Osteoblast (primary cell): Measurements from ENCODE around the gene HECTD3. TPM values are rescaled to one million over a fixed set of nuclear protein-coding genes. Genes with fewer than 3 reads are reported as not detected.
"Not testable (repeated sequence)": the region's sequence is repeated elsewhere in the genome, so short reads cannot be mapped to it uniquely, and the experiment has no call there.

Source experiments
- DNase-seq: peaks from one replicate; pipeline ENCODE4 v3.0.0; 2011; ENCODE audit warnings: low spot score, mixed read lengths; ENCODE audit not compliant: insufficient read length; ENCODE audit errors: missing footprints
- H2AFZ ChIP-seq: 2 replicates; pipeline ENCODE4 v1.6.0; 2011; ENCODE audit warnings: mild to moderate bottlenecking, low read length
- H3K27ac ChIP-seq: 2 replicates; pipeline ENCODE4 v1.5.1; 2011; ENCODE audit warnings: mild to moderate bottlenecking, low read depth, low read length, moderate library complexity
- H3K27me3 ChIP-seq: 2 replicates; pipeline ENCODE4 v1.6.0; 2012; ENCODE audit warnings: mild to moderate bottlenecking, control low read depth, inconsistent platforms, low read length, moderate library complexity; ENCODE audit not compliant: insufficient read depth
- H3K36me3 ChIP-seq: 2 replicates; pipeline ENCODE4 v1.5.1; 2011; ENCODE audit warnings: mild to moderate bottlenecking, low read length, control low read depth, moderate library complexity; ENCODE audit not compliant: insufficient read depth
- H3K4me1 ChIP-seq: 2 replicates; pipeline ENCODE4 v1.5.1; 2011; ENCODE audit warnings: mild to moderate bottlenecking, low read length, control low read depth, moderate library complexity; ENCODE audit not compliant: insufficient read depth
- H3K4me2 ChIP-seq: 2 replicates; pipeline ENCODE4 v1.6.0; 2011; ENCODE audit warnings: mild to moderate bottlenecking, low read length; ENCODE audit not compliant: insufficient read depth
- H3K4me3 ChIP-seq: fragments of 200-600 bp; sonication (generic); 3 replicates; pipeline ENCODE4 v1.5.1; 2012; ENCODE audit warnings: mild to moderate bottlenecking, low read length, inconsistent platforms; ENCODE audit not compliant: insufficient read depth
- H3K79me2 ChIP-seq: 2 replicates; pipeline ENCODE4 v1.6.0; 2012; ENCODE audit warnings: mild to moderate bottlenecking, low read length, control low read depth, inconsistent platforms; ENCODE audit not compliant: insufficient read depth
- H3K9me3 ChIP-seq: 2 replicates; pipeline ENCODE4 v1.5.1; 2011; ENCODE audit warnings: low read depth, low read length, control low read depth
- H4K20me1 ChIP-seq: 2 replicates; pipeline ENCODE4 v1.6.0; 2012; ENCODE audit warnings: mild to moderate bottlenecking, low read length, control low read depth; ENCODE audit not compliant: insufficient read depth
- total RNA-seq: library from RNA; depleted of rRNA; stranded (reverse); fragments of >200 nt; gene quantifications from 2 replicates; pipeline ENCODE4 v1.2.3, GENCODE V29; 2012

HECTD3 gene
- total RNA-seq, 1 donor, result 26.1 TPM

DNA sequence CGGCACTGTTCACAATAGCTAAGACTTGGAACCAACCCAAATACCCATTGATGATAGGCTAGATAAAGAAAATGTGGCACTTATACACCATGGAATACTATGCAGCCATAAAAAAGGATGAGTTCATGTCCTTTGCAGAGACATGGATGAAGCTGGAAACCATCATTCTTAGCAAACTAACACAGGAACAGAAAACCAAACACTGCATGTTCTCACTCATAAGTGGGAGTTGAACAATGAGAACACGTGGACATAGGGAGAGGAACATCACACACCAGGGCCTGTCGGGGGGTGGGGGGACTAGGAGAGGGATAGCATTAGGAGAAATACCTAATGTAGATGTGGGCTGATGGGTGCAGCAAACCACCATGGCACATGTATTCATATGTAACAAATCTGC, 55.0 kb downstream of the HECTD3 start:
- H3K27ac ChIP-seq, DNase-seq, H3K27me3 ChIP-seq, H2AFZ ChIP-seq, H3K4me1 ChIP-seq, H3K79me2 ChIP-seq, H3K9me3 ChIP-seq, H3K36me3 ChIP-seq, H4K20me1 ChIP-seq, H3K4me2 ChIP-seq, H3K4me3 ChIP-seq: not testable (repeated sequence)

Other genes with a start within 250 kb of the HECTD3 start
- gene RPS8, start 235.8 kb downstream of the HECTD3 start, total RNA-seq, result 1,174 and 1,221 TPM in 2 replicates
- gene BEST4, start 223.2 kb downstream of the HECTD3 start, total RNA-seq, result under 0.01 TPM in 1 of 2 replicates, not detected in the other
- gene PLK3, start 210.9 kb downstream of the HECTD3 start, total RNA-seq, result 33.7 and 35.1 TPM in 2 replicates
- gene DYNLT4, start 204.0 kb downstream of the HECTD3 start, total RNA-seq, result 0.29 and 0.36 TPM in 2 replicates
- gene BTBD19, start 202.8 kb downstream of the HECTD3 start, total RNA-seq, result 21.4 and 23.6 TPM in 2 replicates
- 0.29 and 0.36 TPM in 2 replicates for gene PTCH2, start 168.1 kb downstream of the HECTD3 start, total RNA-seq
- gene EIF2B3, start 24.7 kb downstream of the HECTD3 start, total RNA-seq, result 25.3 and 25.6 TPM in 2 replicates
- gene UROD, start 930 bp upstream of the HECTD3 start, total RNA-seq, result 123 and 147 TPM in 2 replicates
- 0.36 and 0.59 TPM in 2 replicates for gene ZSWIM5, start 195.3 kb upstream of the HECTD3 start, total RNA-seq